Uterus (tissue), 4 donors: ENCODE measurements around the gene MTFMT. TPM values are rescaled to one million over a fixed set of nuclear protein-coding genes. Genes with fewer than 3 reads are reported as not detected.

Source experiments
- DNase-seq, 2 donors: peaks; one replicate each; pipeline ENCODE4 v3.0.0-alpha.2; 2019 to 2020
- H3K27ac ChIP-seq, 2 donors: fragments of 200-600 bp; sonication (generic); 1 replicate in 1 of 2; 2 replicates in 1 of 2; pipeline ENCODE4 v1.5.1; 2016 to 2018
- H3K27me3 ChIP-seq, 2 donors: fragments of 200-600 bp; sonication (generic); one replicate each; pipeline ENCODE4 v1.5.1; 2018 to 2019; ENCODE audit warnings: control low read depth in 1 of 2
- H3K36me3 ChIP-seq, 2 donors: fragments of 200-600 bp; sonication (generic); one replicate each; pipeline ENCODE4 v1.5.1; 2019; ENCODE audit warnings: control low read depth in 1 of 2
- H3K4me1 ChIP-seq, 2 donors: fragments of 200-600 bp; sonication (generic); one replicate each; pipeline ENCODE4 v1.5.1; 2018 to 2019; ENCODE audit warnings: control low read depth in 1 of 2
- H3K4me3 ChIP-seq, 2 donors: fragments of 200-600 bp; sonication (generic); 1 replicate in 1 of 2; 2 replicates in 1 of 2; pipeline ENCODE4 v1.5.1; 2018 to 2019; ENCODE audit warnings: mild to moderate bottlenecking in 1 of 2
- H3K9me3 ChIP-seq, 2 donors: fragments of 200-600 bp; sonication (generic); one replicate each; pipeline ENCODE4 v1.5.1; 2019; ENCODE audit warnings: control low read depth in 1 of 2
- POLR2A ChIP-seq, 2 donors: fragments of 450-650 bp; IDR thresholded peaks; one replicate each; pipeline ENCODE4 v1.6.1; 2016; ENCODE audit warnings: antibody characterized with exemption in 2 of 2, mild to moderate bottlenecking in 1 of 2, moderate library complexity in 1 of 2
- intact Hi-C: fragments of 100-400 bp; cut with DNase I; formaldehyde crosslinking; loops from one replicate; pipeline ENCODE4 v1.15.1; 2023; ENCODE audit warnings: low total_unique reads
- total RNA-seq, 4 donors: library from RNA; depleted of rRNA in 3 of 4; stranded (reverse); fragments of >200 nt in 3 of 4; gene quantifications; one replicate each; pipeline versions ENCODE4 v1.1.0 to v1.2.4, GENCODE V29; 2014 to 2023
- TF ChIP-seq, protein P1 (sequence below), 4 experiments: fragments of 200-600 bp in 2 of 4; fragments of 450-650 bp in 2 of 4; sonication (generic) in 2 of 4; IDR thresholded peaks; one replicate each; pipeline ENCODE4 v1.5.1; 2016 to 2019; ENCODE audit warnings: antibody characterized with exemption in 4 of 4, mild to moderate bottlenecking in 2 of 4, moderate library complexity in 1 of 4
- donor health status: DM: yes; HTN: yes; CAD: no.

Gene MTFMT
- total RNA-seq, 4 donors from 2014 or later = 11.5 to 30.1 (median 21.0) TPM

DNA sequence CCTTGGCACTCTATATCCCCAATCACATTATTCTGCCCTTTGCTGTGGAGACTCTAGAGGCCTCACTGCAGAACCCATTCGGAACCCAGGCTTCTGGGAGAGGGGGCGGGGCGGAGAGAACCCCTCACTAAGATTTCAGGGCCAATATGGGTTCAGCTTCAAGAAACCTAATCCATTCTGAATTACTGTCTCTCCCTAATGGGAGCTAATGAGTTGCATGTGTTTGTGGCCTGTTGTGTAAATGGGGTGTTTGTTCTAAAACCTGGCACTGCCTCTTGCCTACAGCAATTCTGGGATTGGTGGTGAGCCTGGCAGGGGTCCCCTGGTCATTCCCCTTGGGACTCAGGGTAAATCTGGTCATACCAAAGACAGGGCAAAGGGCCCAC is 39.0 kb upstream of the MTFMT start:
- peaks cover 16 to 31% of the 10 kb centered on the region in 2 donors for H3K4me1 ChIP-seq
- H3K36me3 ChIP-seq = no peaks in the 10 kb centered on the region
- no peaks in the 10 kb centered on the region for H3K27me3 ChIP-seq
- intact Hi-C loops = no loop called here
- H3K9me3 ChIP-seq = no peaks in the 10 kb centered on the region
- no peak for TF ChIP-seq POLR2A (IDR thresholded peaks at IDR 0.05)
- TF ChIP-seq, protein P1, sequence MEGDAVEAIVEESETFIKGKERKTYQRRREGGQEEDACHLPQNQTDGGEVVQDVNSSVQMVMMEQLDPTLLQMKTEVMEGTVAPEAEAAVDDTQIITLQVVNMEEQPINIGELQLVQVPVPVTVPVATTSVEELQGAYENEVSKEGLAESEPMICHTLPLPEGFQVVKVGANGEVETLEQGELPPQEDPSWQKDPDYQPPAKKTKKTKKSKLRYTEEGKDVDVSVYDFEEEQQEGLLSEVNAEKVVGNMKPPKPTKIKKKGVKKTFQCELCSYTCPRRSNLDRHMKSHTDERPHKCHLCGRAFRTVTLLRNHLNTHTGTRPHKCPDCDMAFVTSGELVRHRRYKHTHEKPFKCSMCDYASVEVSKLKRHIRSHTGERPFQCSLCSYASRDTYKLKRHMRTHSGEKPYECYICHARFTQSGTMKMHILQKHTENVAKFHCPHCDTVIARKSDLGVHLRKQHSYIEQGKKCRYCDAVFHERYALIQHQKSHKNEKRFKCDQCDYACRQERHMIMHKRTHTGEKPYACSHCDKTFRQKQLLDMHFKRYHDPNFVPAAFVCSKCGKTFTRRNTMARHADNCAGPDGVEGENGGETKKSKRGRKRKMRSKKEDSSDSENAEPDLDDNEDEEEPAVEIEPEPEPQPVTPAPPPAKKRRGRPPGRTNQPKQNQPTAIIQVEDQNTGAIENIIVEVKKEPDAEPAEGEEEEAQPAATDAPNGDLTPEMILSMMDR (IDR thresholded peaks at IDR 0.05) = no peak
- no peak for DNase-seq
- peak overlapping the region; percentile 43 to 58 for H3K4me3 ChIP-seq
- peak overlapping the region; percentile 80 to 98 for H3K27ac ChIP-seq

DNA sequence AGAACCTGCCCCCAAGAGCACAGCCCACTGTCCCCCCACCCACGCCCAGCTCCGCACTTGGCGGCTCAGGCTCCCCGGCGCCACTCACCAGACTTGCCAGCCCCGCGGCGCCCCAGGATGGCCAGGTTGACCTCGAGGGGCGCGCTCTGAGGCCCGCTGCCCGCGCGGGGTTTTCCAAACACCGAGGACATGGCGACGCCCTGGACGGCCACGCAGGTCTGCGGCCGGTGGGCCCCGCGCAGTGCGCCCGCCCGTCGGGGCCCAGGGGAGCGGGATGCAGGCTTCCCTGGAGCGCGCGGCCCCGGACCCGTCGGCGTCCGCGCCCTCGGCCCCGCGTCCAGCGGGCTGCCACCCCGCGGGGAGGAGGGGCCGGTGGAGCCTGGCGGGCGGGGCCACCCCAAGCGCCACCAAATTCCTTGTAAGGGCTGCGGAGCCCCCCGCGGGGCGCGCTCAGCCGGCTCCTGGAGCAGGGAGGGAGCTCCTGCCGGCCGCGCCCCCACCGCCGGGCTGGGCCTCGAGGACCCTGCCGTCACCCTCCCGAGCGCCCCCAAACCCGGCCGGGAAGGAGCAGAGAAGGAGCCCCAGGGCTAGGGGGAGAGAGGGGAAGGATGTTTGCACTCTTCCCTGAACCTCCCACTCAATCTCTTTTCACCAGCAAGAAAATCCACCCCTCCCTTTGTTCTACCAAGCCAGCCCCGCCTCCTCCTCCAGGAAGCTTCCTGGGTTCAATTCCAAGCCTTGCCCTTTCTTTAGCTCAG is 38.4 kb upstream of the MTFMT start, which contains the start of gene RASL12:
TSS of gene RASL12 (minus strand) at position 347 of the 758 bp plus-strand sequence. CDS start at position 191, 156 bp downstream.
- H3K27me3 ChIP-seq = no peaks in the 10 kb centered on the region
- TF ChIP-seq, protein P1 (IDR thresholded peaks at IDR 0.05) = no peak
- TF ChIP-seq POLR2A (IDR thresholded peaks at IDR 0.05) = peak; percentile 59 to 86
- H3K4me1 ChIP-seq = peaks cover 16 to 31% of the 10 kb centered on the region in 2 donors
- no peaks in the 10 kb centered on the region for H3K36me3 ChIP-seq
- DNase-seq = peak; percentile 63 to 68
- intact Hi-C loops = no loop called here
- H3K27ac ChIP-seq = peak within 1 kb of the TSS; percentile 80 to 98
- H3K4me3 ChIP-seq = peak within 1 kb of the TSS; percentile 43 to 58
- H3K9me3 ChIP-seq = no peaks in the 10 kb centered on the region

DNA sequence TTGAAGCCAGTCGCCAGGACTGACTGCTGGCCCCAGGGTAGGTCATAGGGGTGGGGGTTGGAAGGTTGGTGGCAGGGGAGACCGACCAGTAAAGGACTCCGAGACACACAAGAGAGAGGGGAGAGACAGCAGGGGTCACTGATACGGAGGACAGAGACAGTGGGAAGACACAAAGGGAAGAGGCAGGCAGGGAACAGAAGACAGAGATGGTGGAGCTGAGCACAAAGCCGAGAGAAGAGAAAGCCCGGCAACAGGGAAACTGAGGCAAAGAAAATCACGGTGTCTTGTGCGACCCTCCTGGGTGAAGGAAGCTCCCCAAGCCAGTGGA is 37.8 kb upstream of the MTFMT start:
- intact Hi-C loops = no loop called here
- peaks cover 16 to 27% of the 10 kb centered on the region in 2 donors for H3K4me1 ChIP-seq
- H3K36me3 ChIP-seq = no peaks in the 10 kb centered on the region
- TF ChIP-seq, protein P1 (IDR thresholded peaks at IDR 0.05) = no peak
- TF ChIP-seq POLR2A (IDR thresholded peaks at IDR 0.05) = no peak
- no peak for DNase-seq
- H3K9me3 ChIP-seq = no peaks in the 10 kb centered on the region
- peak overlapping the region; percentile 43 to 58 for H3K4me3 ChIP-seq
- no peaks in the 10 kb centered on the region for H3K27me3 ChIP-seq
- H3K27ac ChIP-seq = peak overlapping the region; percentile 80 to 98

DNA sequence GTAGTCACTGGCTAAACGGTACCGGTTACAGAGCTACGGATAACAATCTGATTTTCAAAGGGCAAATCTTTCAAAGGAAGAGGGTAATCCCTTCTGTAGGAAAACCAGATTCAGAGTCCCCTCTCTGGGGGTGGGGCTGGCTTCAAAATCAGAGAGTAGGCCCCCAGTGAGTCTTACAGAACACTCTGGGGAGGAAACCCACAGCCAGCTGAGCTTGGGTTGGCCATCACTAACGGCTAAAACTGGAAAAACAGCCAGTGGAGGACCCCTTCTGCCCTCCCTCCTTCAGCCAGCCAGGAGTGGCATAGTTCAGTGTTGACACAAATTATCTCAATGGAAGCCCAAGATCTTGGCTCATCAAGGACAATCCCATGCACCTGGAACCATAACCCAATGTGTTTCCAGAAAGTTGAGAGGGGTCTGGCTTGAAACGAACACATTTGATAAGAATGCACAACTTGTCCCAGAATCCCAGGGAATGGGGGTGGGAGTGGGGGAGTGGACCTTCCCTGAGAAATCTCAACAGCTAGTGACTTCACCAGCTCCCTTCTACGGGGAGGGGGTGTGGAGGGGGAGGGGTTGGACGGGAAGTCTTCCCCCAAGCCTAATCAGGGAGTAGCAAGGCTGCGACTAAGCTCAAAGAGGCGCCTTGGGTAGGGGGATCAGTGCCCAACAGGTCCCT is 37.3 kb upstream of the MTFMT start:
- peaks cover 13 to 22% of the 10 kb centered on the region in 2 donors for H3K4me1 ChIP-seq
- TF ChIP-seq, protein P1 (IDR thresholded peaks at IDR 0.05) = no peak
- TF ChIP-seq POLR2A (IDR thresholded peaks at IDR 0.05) = peak in 1 of 2 donors; percentile 37
- H3K4me3 ChIP-seq = peak overlapping the region; percentile 43 to 58
- no peaks in the 10 kb centered on the region for H3K27me3 ChIP-seq
- DNase-seq = peak; percentile 85 to 91
- intact Hi-C loops = no loop called here
- peak overlapping the region; percentile 80 to 98 for H3K27ac ChIP-seq
- no peaks in the 10 kb centered on the region for H3K9me3 ChIP-seq
- H3K36me3 ChIP-seq = no peaks in the 10 kb centered on the region
